Psoas muscle (tissue), 8 donors: ENCODE data around the gene POLN. TPM values are rescaled to one million over a fixed set of nuclear protein-coding genes. Genes with fewer than 3 reads are reported as not detected.

Experiments used
- ATAC-seq, 4 donors: fragments of 200-7000 bp; cut with Tn5 transposase; one replicate each; pipeline ENCODE4 v1.9.1; 2020; ENCODE audit warnings: moderate library complexity in 3 of 4, mild to moderate bottlenecking in 2 of 4
- DNase-seq, 2 donors: peaks; one replicate each; pipeline ENCODE4 v3.0.0-alpha.2; 2020
- H3K27ac ChIP-seq: fragments of 200-600 bp; one replicate; pipeline ENCODE4 v1.8.0; 2022
- H3K27me3 ChIP-seq, 3 donors: fragments of 200-600 bp in 1 of 3; one replicate each; pipeline versions ENCODE4 v1.6.1 to v1.8.0; 2013 to 2022; ENCODE audit warnings: low read length in 2 of 3, mild to moderate bottlenecking in 2 of 3, moderate library complexity in 1 of 3; ENCODE audit not compliant: insufficient read depth in 3 of 3
- H3K36me3 ChIP-seq, 2 donors: fragments of 200-600 bp in 1 of 2; one replicate each; pipeline versions ENCODE4 v1.6.1 to v1.8.0; 2013 to 2022; ENCODE audit warnings: low read depth in 1 of 2, mild to moderate bottlenecking in 1 of 2, moderate library complexity in 1 of 2; ENCODE audit not compliant: insufficient read depth in 1 of 2
- H3K4me1 ChIP-seq: fragments of 200-600 bp; one replicate; pipeline ENCODE4 v1.8.0; 2022
- H3K4me3 ChIP-seq: fragments of 200-600 bp; one replicate; pipeline ENCODE4 v1.8.0; 2022; ENCODE audit warnings: mild to moderate bottlenecking
- H3K9me3 ChIP-seq: fragments of 200-600 bp; one replicate; pipeline ENCODE4 v1.8.0; 2022
- CTCF ChIP-seq: fragments of 200-600 bp; IDR thresholded peaks from one replicate; pipeline ENCODE4 v1.8.0; 2022; ENCODE audit warnings: antibody characterized with exemption
- WGBS, 3 donors: extraction: QIAGEN DNeasy Blood & Tissue Kit; methylation state at CpG; one replicate each; pipeline versions ENCODE4 v1.1.6 to v1.1.7; 2013; 5-methylcytosine and 5-hydroxymethylcytosine counted together
- intact Hi-C, 2 donors: fragments of 100-400 bp; cut with DNase I; formaldehyde crosslinking; loops; one replicate each; pipeline versions ENCODE4 v1.11.0 to v1.14.2; 2022
- polyA plus RNA-seq, 3 donors: library from polyadenylated mRNA; stranded (reverse); fragments of 200-250 nt; gene quantifications; one replicate each; pipeline ENCODE4 v1.2.3, GENCODE V29; 2013
- total RNA-seq, 4 donors: library from RNA; stranded (reverse); fragmentation: NEBNext Ultra II Directional in 2 of 4; extraction: Animal tissue kit (Norgen Biotek cat#: 25700) in 2 of 4; gene quantifications; one replicate each; pipeline versions ENCODE4 v1.2.1 to v1.2.4, GENCODE V29; 2021 to 2023
- donor health status: healthy with polysubstance abuse.
- donor health status: DM: no; HTN: no; CAD: no; lungs with moderate emphysema.
- donor health status: Bipolar disorder and iron deficiency.
- donor health status: healthy.
- donor health status: DM: yes; HTN: yes; CAD: no.
- donor health status: DM: no; HTN: no; CAD: no.
- donor health status: DM: no; HTN: no; CAD: no.
- donor health status: DM: yes; HTN: yes; CAD: no.

POLN gene
- total and polyA plus RNA-seq, 7 donors: 0.44 to 3.0 (median 0.95) TPM

DNA sequence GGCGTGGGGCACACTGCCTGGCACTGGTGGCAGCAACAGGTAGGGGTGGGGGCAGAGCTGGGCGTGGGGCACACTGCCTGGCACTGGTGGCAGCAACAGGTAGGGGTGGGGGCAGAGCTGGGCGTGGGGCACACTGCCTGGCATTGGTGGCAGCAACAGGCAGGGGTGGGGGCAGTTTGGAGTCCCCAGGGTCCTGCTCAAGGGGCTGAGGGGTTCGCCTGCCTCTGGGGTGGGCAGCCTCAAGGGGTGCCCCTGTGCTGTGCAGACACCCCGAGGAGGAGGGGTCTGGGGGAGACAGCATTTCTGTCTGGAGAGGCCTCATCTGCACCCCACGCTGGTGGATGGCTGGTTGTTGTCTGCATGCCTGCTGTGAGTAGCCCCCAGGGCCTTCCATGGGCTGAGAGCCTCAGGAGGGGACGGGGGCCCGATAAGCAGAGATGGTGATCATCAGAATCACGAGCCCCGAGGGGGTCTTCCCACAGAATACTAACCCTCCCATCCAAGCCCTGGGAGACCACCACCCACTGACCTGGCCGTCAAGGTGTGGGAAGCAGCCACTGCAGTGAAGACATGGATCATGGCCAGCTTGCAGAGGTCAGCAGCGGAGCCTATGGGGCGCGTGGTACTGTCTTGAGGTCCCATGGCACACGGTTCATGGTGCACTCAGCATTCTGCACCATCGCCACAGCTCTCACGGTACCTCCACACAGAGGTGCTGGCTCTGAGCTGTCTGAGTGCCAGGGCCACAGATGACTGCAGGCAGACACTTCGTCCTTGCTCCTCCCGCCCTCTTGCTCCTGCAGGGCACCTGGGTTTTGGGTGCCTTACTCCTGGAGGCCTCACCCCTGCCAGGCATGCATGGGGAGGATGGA lies 161.3 kb downstream of the POLN start:
- DNase-seq (no peak), ATAC-seq (no peak)
- H3K27ac ChIP-seq: no peak overlapping the region
- H3K9me3 ChIP-seq: no peaks in the 10 kb centered on the region
- intact Hi-C loops: no loop called here
- no peaks in the 10 kb centered on the region for H3K27me3 ChIP-seq
- no peak for TF ChIP-seq CTCF
- H3K4me1 ChIP-seq: no peaks in the 10 kb centered on the region
- WGBS, 3 donors: 92 to 93% (median 92%) methylated on average over 19 of the region's 19 CpGs
- H3K36me3 ChIP-seq: no peaks in the 10 kb centered on the region
- no peak overlapping the region for H3K4me3 ChIP-seq

DNA sequence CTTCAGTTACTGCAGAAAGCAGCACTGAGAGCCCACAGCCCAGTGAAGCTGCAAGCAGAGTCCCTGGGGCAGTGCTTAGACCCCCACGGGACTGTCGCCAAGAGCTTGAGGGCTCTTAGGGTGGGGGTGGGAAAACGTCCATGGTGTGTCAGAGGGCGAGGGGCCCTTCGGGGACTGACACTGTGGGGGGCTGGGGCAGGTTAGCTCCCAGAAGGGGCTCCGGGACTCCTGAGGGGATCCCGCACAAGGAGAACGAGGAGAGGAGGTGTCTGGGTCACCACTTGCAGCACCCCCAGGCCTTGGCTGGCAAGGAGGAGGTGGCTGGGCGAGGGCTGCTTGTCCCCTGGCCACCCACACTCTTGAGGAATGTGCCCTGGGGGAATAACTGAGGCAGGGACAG lies 162.0 kb downstream of the POLN start:
- no peaks in the 10 kb centered on the region for H3K27me3 ChIP-seq
- H3K27ac ChIP-seq: no peak overlapping the region
- H3K4me1 ChIP-seq: no peaks in the 10 kb centered on the region
- no peak for DNase-seq
- TF ChIP-seq CTCF: no peak
- H3K4me3 ChIP-seq: no peak overlapping the region
- ATAC-seq: no peak
- no peaks in the 10 kb centered on the region for H3K9me3 ChIP-seq
- intact Hi-C loops: no loop called here
- 84 to 95% (median 89%) methylated on average over 8 to 9 of the region's 9 CpGs for WGBS, 3 donors
- no peaks in the 10 kb centered on the region for H3K36me3 ChIP-seq

DNA sequence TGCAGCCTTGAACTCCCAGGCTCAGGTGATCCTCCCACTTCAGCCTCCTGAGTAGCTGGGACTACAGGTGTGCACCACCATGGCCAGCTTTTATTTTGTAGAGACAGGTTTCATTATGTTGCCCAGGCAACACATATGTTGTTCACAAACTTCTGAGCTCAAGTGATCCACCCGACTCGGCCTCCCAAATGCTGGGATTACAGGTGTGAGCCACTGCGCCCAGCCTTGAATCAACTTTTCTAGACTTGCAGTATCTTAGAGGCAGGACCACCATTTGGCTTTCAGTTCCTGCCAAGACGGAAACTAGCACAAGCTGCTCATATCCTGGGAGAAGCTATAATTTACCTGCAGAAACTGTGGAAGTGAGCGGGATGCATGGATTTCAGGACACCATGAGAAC lies 162.9 kb downstream of the POLN start:
- DNase-seq (no peak), ATAC-seq (no peak)
- no peak overlapping the region for H3K27ac ChIP-seq
- 92 to 95% (median 92%) methylated on average over 5 of the region's 5 CpGs for WGBS, 3 donors
- H3K36me3 ChIP-seq: no peaks in the 10 kb centered on the region
- H3K4me1 ChIP-seq: no peaks in the 10 kb centered on the region
- H3K9me3 ChIP-seq: no peaks in the 10 kb centered on the region
- no peak for TF ChIP-seq CTCF
- H3K4me3 ChIP-seq: no peak overlapping the region
- H3K27me3 ChIP-seq: no peaks in the 10 kb centered on the region
- intact Hi-C loops: no loop called here

- DNase-seq: no peak
Observed at GRCh38 chr4:2078584-2078983, 163.3 kb downstream of the POLN start.

More at GRCh38 chr4:2078584-2078983, 163.3 kb downstream of the POLN start:
- H3K4me1 ChIP-seq: no peaks in the 10 kb centered on the region
- ATAC-seq: no peak
- no peak overlapping the region for H3K4me3 ChIP-seq
- TF ChIP-seq CTCF: no peak
- intact Hi-C loops: no loop called here
- no peaks in the 10 kb centered on the region for H3K9me3 ChIP-seq
- 54 to 72% (median 63%) methylated on average over 9 of the region's 9 CpGs for whole genome bisulfite sequencing, 3 donors
- no peaks in the 10 kb centered on the region for H3K36me3 ChIP-seq
- no peaks in the 10 kb centered on the region for H3K27me3 ChIP-seq
- H3K27ac ChIP-seq: no peak overlapping the region
